Hepatocyte (in vitro differentiated cells): ENCODE data around the gene CHST15. TPM values are rescaled to one million over a fixed set of nuclear protein-coding genes. Genes with fewer than 3 reads are reported as not detected.

Experiments
- DNase-seq: peaks from one replicate; pipeline ENCODE4 v3.0.0-alpha.2; 2016; ENCODE audit warnings: low spot score
- H2AFZ ChIP-seq: fragments of 200-600 bp; sonication (generic); 2 replicates; pipeline ENCODE4 v1.6.0; 2016; ENCODE audit warnings: antibody characterized with exemption, mild to moderate bottlenecking
- H3K27ac ChIP-seq: fragments of 200-600 bp; sonication (generic); 2 replicates; pipeline ENCODE4 v1.5.1; 2016; ENCODE audit warnings: mild to moderate bottlenecking
- H3K27me3 ChIP-seq: fragments of 200-600 bp; sonication (generic); 2 replicates; pipeline ENCODE4 v1.6.1; 2016
- H3K36me3 ChIP-seq: fragments of 200-600 bp; sonication (generic); replicated peaks from 2 replicates; pipeline ENCODE4 v1.5.1; 2016; ENCODE audit warnings: low read depth; ENCODE audit not compliant: insufficient read depth
- H3K4me1 ChIP-seq: fragments of 200-600 bp; sonication (generic); 2 replicates; pipeline ENCODE4 v1.5.1; 2016; ENCODE audit warnings: mild to moderate bottlenecking, moderate library complexity; ENCODE audit not compliant: insufficient read depth
- H3K4me2 ChIP-seq: fragments of 200-600 bp; sonication (generic); 2 replicates; pipeline ENCODE4 v1.6.0; 2016
- H3K4me3 ChIP-seq: fragments of 200-600 bp; sonication (generic); 2 replicates; pipeline ENCODE4 v1.5.1; 2016; ENCODE audit warnings: mild to moderate bottlenecking
- H3K79me2 ChIP-seq: fragments of 200-600 bp; sonication (generic); 2 replicates; pipeline ENCODE4 v1.6.0; 2017; ENCODE audit warnings: mild to moderate bottlenecking
- H3K9me2 ChIP-seq: fragments of 200-600 bp; sonication (generic); replicated peaks from 2 replicates; pipeline ENCODE4 v1.6.0; 2017; ENCODE audit warnings: mild to moderate bottlenecking; ENCODE audit not compliant: insufficient read depth
- H3K9me3 ChIP-seq: fragments of 200-600 bp; sonication (generic); 2 replicates; pipeline ENCODE4 v1.5.1; 2016; ENCODE audit warnings: low read depth, mild to moderate bottlenecking
- H4K20me1 ChIP-seq: fragments of 200-600 bp; sonication (generic); 2 replicates; pipeline ENCODE4 v1.6.0; 2016; ENCODE audit warnings: mild to moderate bottlenecking; ENCODE audit not compliant: insufficient read depth, poor library complexity, severe bottlenecking
- EZH2 ChIP-seq: fragments of 200-600 bp; sonication (generic); IDR thresholded peaks from 2 replicates; pipeline ENCODE4 v1.6.1; 2016; ENCODE audit warnings: antibody characterized with exemption, mild to moderate bottlenecking, borderline replicate concordance
- EZH2phosphoT487 ChIP-seq: fragments of 200-600 bp; sonication (generic); IDR thresholded peaks from one replicate; pipeline ENCODE4 v1.6.1; 2018; ENCODE audit warnings: antibody characterized with exemption, mild to moderate bottlenecking, low read depth, moderate library complexity; ENCODE audit not compliant: unreplicated experiment, severe bottlenecking
- WGBS: methylation state at CpG from one replicate; pipeline ENCODE4 v1.1.6; 2016; ENCODE audit warnings: low lambda C conversion rate; ENCODE audit errors: missing lambda C conversion rate; 5-methylcytosine and 5-hydroxymethylcytosine counted together
- polyA plus RNA-seq: library from polyadenylated mRNA; unstranded; fragments of >200 nt; fragmentation: Nextera tagmentation; extraction: Ambion mirVana; gene quantifications from 2 replicates; pipeline ENCODE4 v1.2.1, GENCODE V29; 2016
- total RNA-seq: library from RNA; depleted of rRNA; stranded (reverse); fragments of >200 nt; gene quantifications from 2 replicates; pipeline ENCODE4 v1.2.3, GENCODE V29; 2014
- TF ChIP-seq, protein P1 (sequence below): fragments of 200-600 bp; sonication (generic); IDR thresholded peaks from 2 replicates; pipeline ENCODE4 v1.5.1; 2016; ENCODE audit warnings: antibody characterized with exemption, mild to moderate bottlenecking; ENCODE audit not compliant: poor library complexity

The CHST15 gene
- total and polyA plus RNA-seq, 2 experiments from 2014 or later: 3.9 to 4.5 TPM

DNA sequence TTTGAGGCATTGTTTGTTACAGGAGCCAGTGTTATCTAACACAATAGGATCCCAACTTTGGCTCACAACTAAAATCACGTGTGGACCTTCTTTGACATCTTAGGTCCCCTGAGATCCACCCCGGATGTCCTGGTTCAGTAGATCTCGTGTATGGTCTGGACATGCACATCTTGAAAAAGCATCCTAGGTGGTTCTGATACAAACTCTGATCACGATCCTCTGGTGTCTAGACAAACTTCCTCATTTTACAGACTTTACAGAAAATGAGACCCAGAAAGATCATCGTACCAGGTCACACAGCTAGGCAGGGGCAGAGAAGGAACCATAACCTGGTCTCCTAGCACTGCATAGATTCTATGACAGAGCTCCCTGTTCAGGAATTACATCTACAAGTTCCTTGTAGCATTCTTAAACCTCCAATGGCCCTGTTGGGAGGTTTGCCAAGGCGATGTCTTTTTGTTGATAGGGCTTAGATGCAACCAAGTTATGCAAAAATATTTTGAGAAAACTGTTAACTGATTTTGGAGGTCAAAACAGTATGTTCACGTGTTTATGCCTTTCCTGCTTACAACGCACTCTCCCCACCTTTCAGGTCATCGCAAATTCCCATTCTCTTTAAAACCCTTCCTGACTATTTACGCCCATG lies 30.8 kb upstream of the CHST15 start:
- peaks cover 10% of the 10 kb centered on the region for H3K4me1 ChIP-seq
- H3K36me3 ChIP-seq: no peaks in the 10 kb centered on the region
- no peaks in the 10 kb centered on the region for H3K79me2 ChIP-seq
- no peak overlapping the region for H3K4me3 ChIP-seq
- H3K27ac ChIP-seq: no peak overlapping the region
- no peaks in the 10 kb centered on the region for H3K9me3 ChIP-seq
- H2AFZ ChIP-seq: no peak overlapping the region
- H3K27me3 ChIP-seq: no peaks in the 10 kb centered on the region
- H3K4me2 ChIP-seq: no peak overlapping the region
- H3K9me2 ChIP-seq: no peaks in the 10 kb centered on the region
- TF ChIP-seq EZH2phosphoT487: no peak
- TF ChIP-seq, protein P1, sequence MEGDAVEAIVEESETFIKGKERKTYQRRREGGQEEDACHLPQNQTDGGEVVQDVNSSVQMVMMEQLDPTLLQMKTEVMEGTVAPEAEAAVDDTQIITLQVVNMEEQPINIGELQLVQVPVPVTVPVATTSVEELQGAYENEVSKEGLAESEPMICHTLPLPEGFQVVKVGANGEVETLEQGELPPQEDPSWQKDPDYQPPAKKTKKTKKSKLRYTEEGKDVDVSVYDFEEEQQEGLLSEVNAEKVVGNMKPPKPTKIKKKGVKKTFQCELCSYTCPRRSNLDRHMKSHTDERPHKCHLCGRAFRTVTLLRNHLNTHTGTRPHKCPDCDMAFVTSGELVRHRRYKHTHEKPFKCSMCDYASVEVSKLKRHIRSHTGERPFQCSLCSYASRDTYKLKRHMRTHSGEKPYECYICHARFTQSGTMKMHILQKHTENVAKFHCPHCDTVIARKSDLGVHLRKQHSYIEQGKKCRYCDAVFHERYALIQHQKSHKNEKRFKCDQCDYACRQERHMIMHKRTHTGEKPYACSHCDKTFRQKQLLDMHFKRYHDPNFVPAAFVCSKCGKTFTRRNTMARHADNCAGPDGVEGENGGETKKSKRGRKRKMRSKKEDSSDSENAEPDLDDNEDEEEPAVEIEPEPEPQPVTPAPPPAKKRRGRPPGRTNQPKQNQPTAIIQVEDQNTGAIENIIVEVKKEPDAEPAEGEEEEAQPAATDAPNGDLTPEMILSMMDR: no peak
- TF ChIP-seq EZH2: no peak
- no peak for DNase-seq
- H4K20me1 ChIP-seq: no peaks in the 10 kb centered on the region
- 84% methylated on average over 10 of the region's 10 CpGs for WGBS

DNA sequence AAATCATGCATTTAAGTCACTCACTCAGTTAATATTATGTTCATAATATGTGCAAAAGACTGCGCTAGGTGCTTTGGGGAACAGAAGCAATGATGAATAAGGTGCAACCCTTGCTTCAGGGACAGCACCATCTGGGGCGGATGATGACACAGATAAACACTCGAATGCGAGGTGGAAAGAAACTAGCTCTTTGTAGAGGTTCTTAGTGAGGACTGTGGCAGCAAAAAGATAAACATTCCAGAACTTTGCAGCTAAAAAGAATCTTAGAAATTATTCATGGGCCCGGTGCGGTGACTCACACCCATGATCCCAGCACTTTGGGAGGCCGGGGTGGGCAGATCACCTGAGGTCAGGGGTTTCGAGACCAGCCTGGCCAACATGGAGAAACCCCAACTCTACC lies 29.8 kb upstream of the CHST15 start:
- no peaks in the 10 kb centered on the region for H3K36me3 ChIP-seq
- DNase-seq: no peak
- TF ChIP-seq EZH2 (no peak), EZH2phosphoT487 (no peak)
- TF ChIP-seq, protein P1: no peak
- H2AFZ ChIP-seq: no peak overlapping the region
- H4K20me1 ChIP-seq: no peaks in the 10 kb centered on the region
- H3K27me3 ChIP-seq: no peaks in the 10 kb centered on the region
- H3K27ac ChIP-seq: no peak overlapping the region
- no peak overlapping the region for H3K4me2 ChIP-seq
- H3K4me1 ChIP-seq: peaks cover 4% of the 10 kb centered on the region
- H3K9me3 ChIP-seq: no peaks in the 10 kb centered on the region
- no peak overlapping the region for H3K4me3 ChIP-seq
- WGBS: 85% methylated on average over 8 of the region's 8 CpGs
- H3K79me2 ChIP-seq: no peaks in the 10 kb centered on the region
- H3K9me2 ChIP-seq: no peaks in the 10 kb centered on the region

DNA sequence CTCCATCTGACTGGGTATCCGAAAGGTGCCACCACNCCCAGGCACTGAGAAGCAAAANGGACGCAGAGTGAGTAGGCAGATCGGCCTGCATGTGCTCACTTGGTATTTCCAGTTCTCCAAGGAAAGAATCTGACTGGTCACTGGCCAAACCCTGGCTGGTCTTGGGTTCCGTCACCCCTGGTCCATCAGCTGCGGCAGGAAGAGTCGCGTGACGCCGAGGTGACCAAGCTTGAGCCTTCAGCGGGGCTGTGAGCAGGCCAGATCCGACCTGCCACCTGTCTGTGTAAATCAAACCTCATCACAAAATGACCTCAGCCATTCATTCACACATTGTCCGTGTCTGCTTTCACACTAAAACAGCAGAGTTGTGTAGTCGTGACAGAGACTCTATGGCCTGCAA lies 28.8 kb upstream of the CHST15 start:
- WGBS: 91% methylated on average over 13 of the region's 13 CpGs
- no peak overlapping the region for H3K4me3 ChIP-seq

More for the DNA sequence above, 28.8 kb upstream of the CHST15 start:
- H3K27ac ChIP-seq: no peak overlapping the region
- TF ChIP-seq EZH2phosphoT487 (no peak), EZH2 (no peak)
- TF ChIP-seq, protein P1: no peak
- H4K20me1 ChIP-seq: no peaks in the 10 kb centered on the region
- H3K9me2 ChIP-seq: no peaks in the 10 kb centered on the region
- H3K36me3 ChIP-seq: no peaks in the 10 kb centered on the region
- no peaks in the 10 kb centered on the region for H3K9me3 ChIP-seq
- H3K4me2 ChIP-seq: no peak overlapping the region
- DNase-seq: no peak
- no peaks in the 10 kb centered on the region for H3K27me3 ChIP-seq
- H2AFZ ChIP-seq: no peak overlapping the region
- no peaks in the 10 kb centered on the region for H3K4me1 ChIP-seq
- H3K79me2 ChIP-seq: no peaks in the 10 kb centered on the region
